Breast epithelium (tissue), 3 donors: Measurements from ENCODE around the gene TRIOBP.

Experiments used
- CTCF ChIP-seq, 3 donors: fragments of 450-650 bp; IDR thresholded peaks; one replicate each; pipeline ENCODE4 v1.5.1; 2016 to 2017; ENCODE audit warnings: antibody characterized with exemption in 3 of 3, mild to moderate bottlenecking in 3 of 3, moderate library complexity in 3 of 3
- POLR2A ChIP-seq: fragments of 450-650 bp; IDR thresholded peaks from one replicate; pipeline ENCODE4 v1.6.1; 2016; ENCODE audit warnings: antibody characterized with exemption, mild to moderate bottlenecking, moderate library complexity

- no peak for TF ChIP-seq POLR2A
- no peak for TF ChIP-seq CTCF (IDR thresholded peaks at IDR 0.05)
Observed at GRCh38 chr22:37759281-37759680, 62.4 kb downstream of the TRIOBP start.
